Vagina (tissue), 2 donors: ENCODE measurements around the gene ATP11A.

Experiments
- CTCF ChIP-seq, 3 experiments: fragments of 450-650 bp in 2 of 3; fragments of 200-600 bp in 1 of 3; sonication (generic) in 1 of 3; IDR thresholded peaks; one replicate each; pipeline ENCODE4 v1.5.1; 2017 to 2019; ENCODE audit warnings: antibody characterized with exemption in 3 of 3, mild to moderate bottlenecking in 2 of 3, moderate library complexity in 2 of 3
- POLR2A ChIP-seq, 2 donors: fragments of 450-650 bp; IDR thresholded peaks; one replicate each; pipeline ENCODE4 v1.6.1; 2017; ENCODE audit warnings: antibody characterized with exemption in 2 of 2, mild to moderate bottlenecking in 2 of 2, moderate library complexity in 2 of 2

- TF ChIP-seq POLR2A (IDR thresholded peaks at IDR 0.05) (no peak), CTCF (IDR thresholded peaks at IDR 0.05) (no peak)
Observed at GRCh38 chr13:112806739-112807652, 117.2 kb downstream of the ATP11A start.
